ENCODE data around the gene MFAP4.

The MFAP4 gene

DNA sequence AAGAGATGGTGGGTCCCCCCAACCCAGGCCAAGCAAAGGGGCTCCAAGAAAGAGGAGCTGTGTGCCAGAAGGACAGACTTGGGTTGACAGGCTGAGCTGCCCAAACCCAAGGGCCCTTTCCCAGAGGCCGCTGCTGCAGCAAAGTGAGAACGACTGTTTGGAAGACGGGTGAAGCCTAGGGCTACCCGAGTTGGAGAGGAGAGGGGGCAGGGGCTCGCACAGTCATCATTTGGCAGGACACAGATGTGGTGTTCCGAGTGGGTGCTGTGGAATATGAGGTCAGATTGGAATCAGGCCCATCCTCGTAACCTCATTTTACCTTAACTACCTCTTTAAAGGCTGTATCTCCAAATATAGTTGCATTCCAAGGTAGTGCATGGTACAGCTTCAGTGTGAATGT, 5.3 kb upstream of the MFAP4 start:
- peaks cover 2% of the 10 kb centered on the region for H3K4me1 ChIP-seq (ENCODE audit: insufficient read depth, low read length, poor library complexity, severe bottlenecking)
- TF ChIP-seq, protein P1, sequence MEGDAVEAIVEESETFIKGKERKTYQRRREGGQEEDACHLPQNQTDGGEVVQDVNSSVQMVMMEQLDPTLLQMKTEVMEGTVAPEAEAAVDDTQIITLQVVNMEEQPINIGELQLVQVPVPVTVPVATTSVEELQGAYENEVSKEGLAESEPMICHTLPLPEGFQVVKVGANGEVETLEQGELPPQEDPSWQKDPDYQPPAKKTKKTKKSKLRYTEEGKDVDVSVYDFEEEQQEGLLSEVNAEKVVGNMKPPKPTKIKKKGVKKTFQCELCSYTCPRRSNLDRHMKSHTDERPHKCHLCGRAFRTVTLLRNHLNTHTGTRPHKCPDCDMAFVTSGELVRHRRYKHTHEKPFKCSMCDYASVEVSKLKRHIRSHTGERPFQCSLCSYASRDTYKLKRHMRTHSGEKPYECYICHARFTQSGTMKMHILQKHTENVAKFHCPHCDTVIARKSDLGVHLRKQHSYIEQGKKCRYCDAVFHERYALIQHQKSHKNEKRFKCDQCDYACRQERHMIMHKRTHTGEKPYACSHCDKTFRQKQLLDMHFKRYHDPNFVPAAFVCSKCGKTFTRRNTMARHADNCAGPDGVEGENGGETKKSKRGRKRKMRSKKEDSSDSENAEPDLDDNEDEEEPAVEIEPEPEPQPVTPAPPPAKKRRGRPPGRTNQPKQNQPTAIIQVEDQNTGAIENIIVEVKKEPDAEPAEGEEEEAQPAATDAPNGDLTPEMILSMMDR (conservative IDR thresholded peaks at IDR 0.05; ENCODE audit: low read length): no peak
- TF ChIP-seq EZH2phosphoT487 (IDR thresholded peaks at IDR 0.05; ENCODE audit: borderline replicate concordance): no peak
- H3K36me3 ChIP-seq (ENCODE audit: insufficient read depth, low read length): no peaks in the 10 kb centered on the region
- H3F3A ChIP-seq (ENCODE audit: low read depth): no peaks in the 10 kb centered on the region
- H2AFZ ChIP-seq (ENCODE audit: low read length): no peak overlapping the region
- H4K20me1 ChIP-seq (ENCODE audit: insufficient read depth, low read length, poor library complexity, severe bottlenecking): no peaks in the 10 kb centered on the region
- no peak overlapping the region for H3K9ac ChIP-seq (ENCODE audit: low read depth, low read length, poor library complexity, severe bottlenecking)
- no peaks in the 10 kb centered on the region for H3K9me3 ChIP-seq (ENCODE audit: insufficient read depth, low read depth, low read length)
- no peak overlapping the region for H3K4me2 ChIP-seq (ENCODE audit: low read depth, low read length, poor library complexity, severe bottlenecking)
- no peaks in the 10 kb centered on the region for H3K27me3 ChIP-seq (ENCODE audit: insufficient read depth, low read length, poor library complexity, severe bottlenecking)
- no peaks in the 10 kb centered on the region for H3K79me2 ChIP-seq (ENCODE audit: insufficient read depth, low read length)
- no peak overlapping the region for H3K4me3 ChIP-seq (ENCODE audit: low read length, poor library complexity, severe bottlenecking)
- no peaks in the 10 kb centered on the region for H3K9me2 ChIP-seq (replicated peaks; ENCODE audit: low read depth, low read length)

DNA sequence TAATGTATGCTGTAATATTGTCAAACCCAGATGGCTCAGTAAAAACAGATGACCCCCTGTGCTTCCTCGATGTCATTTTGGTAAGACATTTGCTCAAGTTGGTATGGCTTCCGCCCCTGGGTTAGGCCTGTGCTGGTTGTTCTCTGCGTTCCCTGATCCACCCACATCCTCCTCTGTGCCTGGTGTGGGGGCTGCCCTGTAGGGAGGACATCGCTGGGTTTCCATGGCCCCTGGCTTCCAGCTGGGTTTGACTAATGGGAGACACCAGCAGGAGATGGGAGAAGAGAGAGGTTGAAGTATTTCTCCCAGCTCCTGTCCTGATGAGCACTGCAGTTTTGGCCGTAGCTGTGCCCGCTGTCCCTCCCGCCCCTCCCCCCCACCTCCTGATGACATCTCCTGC, 4.4 kb upstream of the MFAP4 start:
- H4K20me1 ChIP-seq (ENCODE audit: insufficient read depth, low read length, poor library complexity, severe bottlenecking): no peaks in the 10 kb centered on the region
- H3F3A ChIP-seq (ENCODE audit: low read depth): no peaks in the 10 kb centered on the region
- H3K4me2 ChIP-seq (ENCODE audit: low read depth, low read length, poor library complexity, severe bottlenecking): no peak overlapping the region
- H2AFZ ChIP-seq (ENCODE audit: low read length): no peak overlapping the region
- H3K4me3 ChIP-seq (ENCODE audit: low read length, poor library complexity, severe bottlenecking): no peak overlapping the region
- H3K27me3 ChIP-seq (ENCODE audit: insufficient read depth, low read length, poor library complexity, severe bottlenecking): no peaks in the 10 kb centered on the region
- H3K36me3 ChIP-seq (ENCODE audit: insufficient read depth, low read length): no peaks in the 10 kb centered on the region
- no peak for TF ChIP-seq EZH2phosphoT487 (IDR thresholded peaks at IDR 0.05; ENCODE audit: borderline replicate concordance)
- TF ChIP-seq, protein P1 (conservative IDR thresholded peaks at IDR 0.05; ENCODE audit: low read length): no peak
- no peaks in the 10 kb centered on the region for H3K9me2 ChIP-seq (replicated peaks; ENCODE audit: low read depth, low read length)
- no peaks in the 10 kb centered on the region for H3K9me3 ChIP-seq (ENCODE audit: insufficient read depth, low read depth, low read length)
- H3K4me1 ChIP-seq (ENCODE audit: insufficient read depth, low read length, poor library complexity, severe bottlenecking): peaks cover 5% of the 10 kb centered on the region
- no peak overlapping the region for H3K9ac ChIP-seq (ENCODE audit: low read depth, low read length, poor library complexity, severe bottlenecking)
- H3K79me2 ChIP-seq (ENCODE audit: insufficient read depth, low read length): no peaks in the 10 kb centered on the region

DNA sequence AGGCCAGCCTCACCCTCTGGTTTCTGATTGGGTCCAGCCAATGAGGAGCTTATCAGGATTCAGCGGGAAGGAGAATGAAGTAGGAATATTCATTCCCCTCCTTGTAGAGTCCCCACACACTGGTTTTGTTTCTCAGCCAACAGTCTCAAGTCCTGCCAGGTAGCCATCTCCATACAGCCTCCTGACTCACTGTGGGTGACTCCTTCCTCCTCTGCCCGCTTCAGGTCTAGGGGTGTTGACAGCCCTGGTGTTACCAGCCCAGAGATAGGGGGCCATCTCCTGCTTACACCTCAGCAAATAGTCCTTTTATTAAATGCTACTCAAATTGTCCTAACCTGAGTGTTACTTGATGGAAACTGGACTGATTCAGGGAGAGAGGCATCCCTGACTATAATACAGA, 4.0 kb upstream of the MFAP4 start:
- no peak overlapping the region for H3K9ac ChIP-seq (ENCODE audit: low read depth, low read length, poor library complexity, severe bottlenecking)
- H3K9me3 ChIP-seq (ENCODE audit: insufficient read depth, low read depth, low read length): no peaks in the 10 kb centered on the region
- TF ChIP-seq, protein P1 (conservative IDR thresholded peaks at IDR 0.05; ENCODE audit: low read length): no peak
- no peak for TF ChIP-seq EZH2phosphoT487 (IDR thresholded peaks at IDR 0.05; ENCODE audit: borderline replicate concordance)
- no peaks in the 10 kb centered on the region for H3K36me3 ChIP-seq (ENCODE audit: insufficient read depth, low read length)
- H3K4me3 ChIP-seq (ENCODE audit: low read length, poor library complexity, severe bottlenecking): no peak overlapping the region
- H4K20me1 ChIP-seq (ENCODE audit: insufficient read depth, low read length, poor library complexity, severe bottlenecking): no peaks in the 10 kb centered on the region
- H3K27me3 ChIP-seq (ENCODE audit: insufficient read depth, low read length, poor library complexity, severe bottlenecking): no peaks in the 10 kb centered on the region
- no peaks in the 10 kb centered on the region for H3K79me2 ChIP-seq (ENCODE audit: insufficient read depth, low read length)
- H3F3A ChIP-seq (ENCODE audit: low read depth): no peaks in the 10 kb centered on the region
- no peak overlapping the region for H3K4me2 ChIP-seq (ENCODE audit: low read depth, low read length, poor library complexity, severe bottlenecking)
- H3K4me1 ChIP-seq (ENCODE audit: insufficient read depth, low read length, poor library complexity, severe bottlenecking): peaks cover 5% of the 10 kb centered on the region
- H3K9me2 ChIP-seq (replicated peaks; ENCODE audit: low read depth, low read length): no peaks in the 10 kb centered on the region
- no peak overlapping the region for H2AFZ ChIP-seq (ENCODE audit: low read length)

Data from Loucy (cell line).